A549 (cell line): ENCODE results near the gene GUCA1A. TPM values are rescaled to one million over a fixed set of nuclear protein-coding genes. Genes with fewer than 3 reads are reported as not detected.

Experiments used
- ATAC-seq, 2 experiments: fragments of 200-7000 bp in 1 of 2; fragments of >200 bp in 1 of 2; cut with Nextera tagmentation in 1 of 2; cut with Tn5 transposase in 1 of 2; 3 replicates each; pipeline versions ENCODE4 v1.8.0 to v1.9.1; 2018 to 2020; ENCODE audit warnings: mild to moderate bottlenecking in 1 of 2, moderate library complexity in 1 of 2
- CTCF ChIA-PET: fragments of 300-600 bp; sonication (Branson Sonifier 250); formaldehyde crosslinking; extraction: SDS; loops from one replicate; lab custom pipeline; 2021; ENCODE audit warnings: antibody characterized with exemption, inconsistent platforms; lab: Yijun Ruan, JAX
- POLR2A ChIA-PET: fragments of 350-600 bp; formaldehyde crosslinking; extraction: SDS; loops from one replicate; lab custom pipeline; 2021; ENCODE audit warnings: antibody characterized with exemption, inconsistent platforms; lab: Yijun Ruan, JAX
- DNase-seq, 2 experiments: peaks; one replicate each; pipeline versions ENCODE4 v3.0.0 to v3.0.0-alpha.2; 2011 to 2016; ENCODE audit warnings: low read depth in 1 of 2, low spot score in 1 of 2
- FAIRE-seq: peaks from 2 replicates; lab custom pipeline; 2011; peaks lifted over from hg19 to GRCh38; lab: Jason Lieb, UNC
- H3K27ac ChIP-seq, 2 experiments: fragments of >200 bp; sonication (Bioruptor Twin); formaldehyde crosslinking; 3 replicates each; pipeline ENCODE4 v1.5.1; 2016 to 2017
- H3K4me1 ChIP-seq: fragments of >200 bp; sonication (Bioruptor Twin); formaldehyde crosslinking; 3 replicates; pipeline ENCODE4 v1.6.1; 2016
- H3K4me2 ChIP-seq: fragments of >200 bp; sonication (Bioruptor Twin); formaldehyde crosslinking; 3 replicates; pipeline ENCODE4 v1.6.1; 2016
- H3K4me3 ChIP-seq: fragments of >200 bp; sonication (Bioruptor Twin); formaldehyde crosslinking; 3 replicates; pipeline ENCODE4 v1.5.1; 2016
- H3K9me3 ChIP-seq: fragments of >200 bp; sonication (Bioruptor Twin); formaldehyde crosslinking; 3 replicates; pipeline ENCODE4 v1.6.1; 2016
- CEBPB ChIP-seq, 2 experiments: fragments of >200 bp in 1 of 2; sonication (Bioruptor Twin) in 1 of 2; formaldehyde crosslinking in 1 of 2; IDR thresholded peaks; 2 replicates each; pipeline ENCODE4 v1.6.1; 2012 to 2016
- CHD2 ChIP-seq: fragments of 150-350 bp; IDR thresholded peaks from 2 replicates; pipeline ENCODE4 v1.6.1; 2014; ENCODE audit warnings: low read length; ENCODE audit not compliant: partially characterized antibody
- CTCF ChIP-seq: fragments of >200 bp; sonication (Bioruptor Twin); formaldehyde crosslinking; IDR thresholded peaks from 3 replicates; pipeline ENCODE4 v1.5.1; 2016
- EHF ChIP-seq: fragments of 250-450 bp; sonication (Bioruptor Pico); IDR thresholded peaks from 2 replicates; pipeline ENCODE4 v1.5.0; 2020; ENCODE audit warnings: mild to moderate bottlenecking
- ELK1 ChIP-seq: fragments of 150-350 bp; IDR thresholded peaks from 2 replicates; pipeline ENCODE4 v1.6.1; 2014; ENCODE audit warnings: low read depth, mild to moderate bottlenecking, low read length
- EP300 ChIP-seq, 2 experiments: fragments of >200 bp; sonication (Bioruptor Twin); formaldehyde crosslinking; IDR thresholded peaks; 2 replicates in 1 of 2; 3 replicates in 1 of 2; pipeline ENCODE4 v1.6.1; 2016 to 2017
- GATA3 ChIP-seq: IDR thresholded peaks from 2 replicates; pipeline ENCODE4 v1.6.1; 2012; ENCODE audit warnings: borderline replicate concordance
- HES2 ChIP-seq: fragments of >200 bp; sonication (Bioruptor Twin); formaldehyde crosslinking; IDR thresholded peaks from 2 replicates; pipeline ENCODE4 v1.6.1; 2016
- HMGXB4 ChIP-seq: fragments of 250-450 bp; sonication (Bioruptor Pico); IDR thresholded peaks from 2 replicates; pipeline ENCODE4 v1.5.0; 2021; ENCODE audit warnings: mild to moderate bottlenecking, moderate library complexity, borderline replicate concordance
- HOXA7 ChIP-seq: fragments of 250-450 bp; sonication (Bioruptor Pico); IDR thresholded peaks from 2 replicates; pipeline ENCODE4 v1.5.0; 2020; ENCODE audit warnings: mild to moderate bottlenecking, moderate library complexity
- HOXB5 ChIP-seq: fragments of 250-450 bp; sonication (Bioruptor Pico); IDR thresholded peaks from 2 replicates; pipeline ENCODE4 v1.5.0; 2020; ENCODE audit warnings: mild to moderate bottlenecking, moderate library complexity
- JUN ChIP-seq, 2 experiments: fragments of >200 bp; sonication (Bioruptor Twin); formaldehyde crosslinking; IDR thresholded peaks; 2 replicates in 1 of 2; 3 replicates in 1 of 2; pipeline ENCODE4 v1.6.1; 2016 to 2017
- KDM1A ChIP-seq: fragments of 200-600 bp; sonication (generic); IDR thresholded peaks from 2 replicates; pipeline ENCODE4 v1.6.1; 2016; ENCODE audit warnings: low read depth, mild to moderate bottlenecking
- KDM5A ChIP-seq: fragments of 200-600 bp; sonication (generic); IDR thresholded peaks from 2 replicates; pipeline ENCODE4 v1.6.1; 2016; ENCODE audit warnings: antibody characterized with exemption, mild to moderate bottlenecking
- MAX ChIP-seq: IDR thresholded peaks from 2 replicates; pipeline ENCODE4 v1.6.1; 2012
- NPAS2 ChIP-seq: fragments of 250-450 bp; sonication (Bioruptor Pico); IDR thresholded peaks from 2 replicates; pipeline ENCODE4 v1.8.0; 2022; ENCODE audit warnings: mild to moderate bottlenecking, moderate library complexity, borderline replicate concordance
- NR3C1 ChIP-seq: fragments of >200 bp; sonication (Bioruptor Twin); formaldehyde crosslinking; IDR thresholded peaks from 3 replicates; pipeline ENCODE4 v1.6.1; 2017
- PBX3 ChIP-seq: IDR thresholded peaks from 2 replicates; pipeline ENCODE4 v1.6.1; 2012
- POLR2A ChIP-seq: IDR thresholded peaks from 2 replicates; pipeline ENCODE4 v1.6.1; 2012; ENCODE audit warnings: mild to moderate bottlenecking, low read length
- RFX5 ChIP-seq: fragments of 450-650 bp; IDR thresholded peaks from 2 replicates; pipeline ENCODE4 v1.7.1; 2014; ENCODE audit warnings: antibody characterized with exemption, mild to moderate bottlenecking, moderate library complexity
- TFCP2L1 ChIP-seq: fragments of 250-450 bp; sonication (Bioruptor Pico); IDR thresholded peaks from 2 replicates; pipeline ENCODE4 v1.5.0; 2021; ENCODE audit warnings: mild to moderate bottlenecking
- USF2 ChIP-seq: fragments of 450-650 bp; IDR thresholded peaks from 2 replicates; pipeline ENCODE4 v1.6.1; 2014; ENCODE audit warnings: antibody characterized with exemption
- ZFP36 ChIP-seq: fragments of 450-650 bp; IDR thresholded peaks from 2 replicates; pipeline ENCODE4 v1.6.1; 2014; ENCODE audit warnings: borderline replicate concordance; ENCODE audit not compliant: partially characterized antibody
- ZSCAN20 ChIP-seq: fragments of 250-450 bp; sonication (Bioruptor Pico); IDR thresholded peaks from 2 replicates; pipeline ENCODE4 v1.8.0; 2022; ENCODE audit warnings: mild to moderate bottlenecking, moderate library complexity
- WGBS: methylation state at CpG from one replicate; pipeline ENCODE4 v1.1.6; 2017; ENCODE audit errors: missing lambda C conversion rate; 5-methylcytosine and 5-hydroxymethylcytosine counted together
- polyA plus RNA-seq, 4 experiments: library from polyadenylated mRNA; depleted of rRNA in 3 of 4; stranded (reverse); fragments of >200 nt; fragmentation: RNase III in 1 of 4; extraction: RNeasy Plus Mini Kit Qiagen cat#74134 plus additional on column Dnase treatment in 1 of 4; gene quantifications; 2 replicates in 3 of 4; 3 replicates in 1 of 4; pipeline ENCODE4 v1.2.3, GENCODE V29; 2011 to 2017

The GUCA1A gene
- polyA plus RNA-seq, 2 of the 4 experiments (the other 2 are of a cell fraction): not detected

- FAIRE-seq: no peak
- 69% methylated on average over 2 of the region's 2 CpGs for WGBS
- TF ChIP-seq ZSCAN20 (no peak), ZFP36 (no peak), EP300 (IDR thresholded peaks at IDR 0.05) (no peak), TFCP2L1 (CRISPR knock-in tag) (no peak), KDM5A (no peak), RFX5 (no peak), JUN (IDR thresholded peaks at IDR 0.05) (no peak), CHD2 (no peak), ELK1 (no peak), KDM1A (no peak), HOXB5 (CRISPR knock-in tag) (no peak), POLR2A (no peak), CTCF (no peak), HMGXB4 (no peak)
- H3K4me2 ChIP-seq: no peak overlapping the region
- ATAC-seq: peak in 1 of 2 experiments; percentile 33; a peak in 1 of 6 replicates
- no peaks in the 10 kb centered on the region for H3K9me3 ChIP-seq
- H3K4me1 ChIP-seq: 0 out of 3 replicates have a peak, but pooled peaks cover 4% of the 10 kb centered on the region
- CTCF ChIA-PET: interaction anchor here (1.5 kb wide), 1 partner anchor 21 kb away, joined by 6 read pairs; no protein-coding TSS in a partner anchor
- POLR2A ChIA-PET: no interaction called here
- H3K27ac ChIP-seq: no peak overlapping the region; a peak in 1 of 6 replicates
- no peak overlapping the region for H3K4me3 ChIP-seq
- no peak for DNase-seq
These were observed 15.2 kb upstream of the GUCA1A start for GRCh38 chr6:42158011-42158410.

- Histone ChIP-seq H3K4me3 (no peak overlapping the region), H3K9me3 (no peaks in the 10 kb centered on the region), H3K4me2 (no peak overlapping the region), H3K27ac (no peak overlapping the region), H3K4me1 (0 out of 3 replicates have a peak, but pooled peaks cover 4% of the 10 kb centered on the region)
- FAIRE-seq: no peak
- WGBS: 58% methylated on average over 2 of the region's 2 CpGs
- no peak for DNase-seq
- ChIA-PET CTCF (interaction anchor here (0.5 to 1.5 kb wide), 3 partner anchors 11 to 82 kb away, joined by 3 to 4 read pairs (median 3); no protein-coding TSS in a partner anchor), POLR2A (no interaction called here)
- no peak for ATAC-seq
- TF ChIP-seq NPAS2: no peak
- no peak for TF ChIP-seq CEBPB (IDR thresholded peaks at IDR 0.05)
- no peak for TF ChIP-seq MAX
- TF ChIP-seq PBX3: no peak
- TF ChIP-seq HOXA7 (CRISPR knock-in tag): no peak
- TF ChIP-seq NR3C1: no peak
- no peak for TF ChIP-seq JUN (IDR thresholded peaks at IDR 0.05)
- no peak for TF ChIP-seq HES2
- no peak for TF ChIP-seq USF2
- no peak for TF ChIP-seq CHD2
- no peak for TF ChIP-seq GATA3
- no peak for TF ChIP-seq EHF (CRISPR knock-in tag)
These were observed 14.5 kb upstream of the GUCA1A start for GRCh38 chr6:42158631-42159030.
